ENCODE results near the gene LAMP2.

DNA sequence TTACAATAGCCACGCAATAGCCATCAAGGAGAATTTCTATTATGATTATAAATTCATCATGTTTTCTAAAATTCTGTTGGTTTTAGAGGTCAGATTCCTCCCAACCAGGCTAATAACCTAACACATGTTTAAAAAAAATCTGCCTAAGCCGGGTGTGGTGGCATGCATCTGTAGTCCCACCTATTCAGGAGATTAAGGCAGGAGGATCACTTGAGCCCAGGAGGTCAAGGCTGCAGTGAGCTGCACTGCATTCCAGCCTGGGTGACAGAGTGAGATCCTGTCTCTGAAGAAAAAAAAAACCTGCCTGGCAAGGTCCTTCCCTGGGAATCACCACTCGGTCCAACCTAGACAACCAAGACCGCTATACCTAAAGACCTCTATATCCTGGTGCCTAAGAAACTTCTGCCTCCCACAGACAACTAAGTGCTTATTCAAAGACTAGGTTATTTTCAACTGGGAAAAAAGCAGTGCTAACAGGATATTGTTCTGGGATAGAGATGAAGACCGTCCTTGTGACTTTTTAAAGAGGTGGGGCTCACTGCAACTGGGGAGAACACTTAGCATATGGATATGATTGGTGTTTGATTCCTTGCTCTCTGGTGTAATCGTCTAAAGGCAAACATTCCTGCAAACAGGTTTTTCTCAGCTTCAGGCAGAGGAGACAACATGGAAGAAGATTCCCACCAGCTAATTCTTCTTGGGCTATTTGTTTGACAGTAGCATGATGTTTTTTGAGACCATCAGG is 89.0 kb downstream of the LAMP2 start:
- TF ChIP-seq, protein P1, sequence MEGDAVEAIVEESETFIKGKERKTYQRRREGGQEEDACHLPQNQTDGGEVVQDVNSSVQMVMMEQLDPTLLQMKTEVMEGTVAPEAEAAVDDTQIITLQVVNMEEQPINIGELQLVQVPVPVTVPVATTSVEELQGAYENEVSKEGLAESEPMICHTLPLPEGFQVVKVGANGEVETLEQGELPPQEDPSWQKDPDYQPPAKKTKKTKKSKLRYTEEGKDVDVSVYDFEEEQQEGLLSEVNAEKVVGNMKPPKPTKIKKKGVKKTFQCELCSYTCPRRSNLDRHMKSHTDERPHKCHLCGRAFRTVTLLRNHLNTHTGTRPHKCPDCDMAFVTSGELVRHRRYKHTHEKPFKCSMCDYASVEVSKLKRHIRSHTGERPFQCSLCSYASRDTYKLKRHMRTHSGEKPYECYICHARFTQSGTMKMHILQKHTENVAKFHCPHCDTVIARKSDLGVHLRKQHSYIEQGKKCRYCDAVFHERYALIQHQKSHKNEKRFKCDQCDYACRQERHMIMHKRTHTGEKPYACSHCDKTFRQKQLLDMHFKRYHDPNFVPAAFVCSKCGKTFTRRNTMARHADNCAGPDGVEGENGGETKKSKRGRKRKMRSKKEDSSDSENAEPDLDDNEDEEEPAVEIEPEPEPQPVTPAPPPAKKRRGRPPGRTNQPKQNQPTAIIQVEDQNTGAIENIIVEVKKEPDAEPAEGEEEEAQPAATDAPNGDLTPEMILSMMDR (IDR thresholded peaks at IDR 0.05): no peak
- TF ChIP-seq EP300 (IDR thresholded peaks at IDR 0.05) (no peak), POLR2AphosphoS5 (IDR thresholded peaks at IDR 0.05) (no peak)

Measured in sigmoid colon (tissue), 4 donors.